PC-3 (cell line): ENCODE measurements around the gene RPL35. TPM values are rescaled to one million over a fixed set of nuclear protein-coding genes. Genes with fewer than 3 reads are reported as not detected.

Experiments used
- ATAC-seq: fragments of 200-7000 bp; cut with Tn5 transposase; 2 replicates; pipeline ENCODE4 v1.9.1; 2020; ENCODE audit warnings: mild to moderate bottlenecking, moderate library complexity
- BruUV-seq: library from RNA; stranded (reverse); fragments of 400-500 nt; replicated peaks from 2 replicates; lab custom pipeline; 2021; lab: Mats Ljungman, UMichigan
- CTCF ChIA-PET: fragments of 300-600 bp; sonication (Branson Sonifier 250); formaldehyde crosslinking; loops from one replicate; lab custom pipeline; 2022; ENCODE audit warnings: antibody characterized with exemption; lab: Charles Lee
- POLR2A ChIA-PET: fragments of 300-600 bp; sonication (Branson Sonifier 250); formaldehyde crosslinking; loops from one replicate; lab custom pipeline; 2022; ENCODE audit warnings: antibody characterized with exemption; ENCODE audit not compliant: unreplicated experiment; lab: Charles Lee
- DNase-seq: peaks from one replicate; pipeline ENCODE4 v3.0.0-alpha.2; 2015
- H2AFZ ChIP-seq: fragments of 300-600 bp; sonication (generic); 2 replicates; pipeline ENCODE4 v1.6.0; 2016; ENCODE audit warnings: antibody characterized with exemption, low read length
- H3F3A ChIP-seq: fragments of 300-600 bp; sonication (generic); one replicate; pipeline ENCODE4 v1.6.0; 2017; ENCODE audit warnings: antibody characterized with exemption, low read length, control low read depth, mild to moderate bottlenecking; ENCODE audit not compliant: unreplicated experiment
- H3K27ac ChIP-seq: fragments of 300-600 bp; sonication (generic); 2 replicates; pipeline ENCODE4 v1.5.1; 2016; ENCODE audit warnings: mild to moderate bottlenecking, low read length
- H3K27me3 ChIP-seq: fragments of 300-600 bp; sonication (generic); 2 replicates; pipeline ENCODE4 v1.6.1; 2016; ENCODE audit warnings: low read length, mixed read lengths
- H3K36me3 ChIP-seq: fragments of 300-600 bp; sonication (generic); 2 replicates; pipeline ENCODE4 v1.6.1; 2016; ENCODE audit warnings: low read depth, mixed run types, low read length, mixed read lengths
- H3K4me1 ChIP-seq: fragments of 300-600 bp; sonication (generic); 2 replicates; pipeline ENCODE4 v1.5.1; 2016; ENCODE audit warnings: low read length; ENCODE audit not compliant: insufficient read depth
- H3K4me2 ChIP-seq: fragments of 300-600 bp; sonication (generic); 2 replicates; pipeline ENCODE4 v1.6.0; 2016; ENCODE audit warnings: low read length
- H3K4me3 ChIP-seq: fragments of 300-600 bp; sonication (generic); 2 replicates; pipeline ENCODE4 v1.5.1; 2016; ENCODE audit warnings: mild to moderate bottlenecking, low read length, mixed read lengths
- H3K79me2 ChIP-seq: fragments of 300-600 bp; sonication (generic); 2 replicates; pipeline ENCODE4 v1.6.1; 2017; ENCODE audit warnings: low read length, mixed read lengths
- H3K9ac ChIP-seq: fragments of 300-600 bp; sonication (generic); 2 replicates; pipeline ENCODE4 v1.6.0; 2016; ENCODE audit warnings: mild to moderate bottlenecking, low read length
- H3K9me2 ChIP-seq: fragments of 300-600 bp; sonication (generic); replicated peaks from 2 replicates; pipeline ENCODE4 v1.6.1; 2016; ENCODE audit warnings: mixed run types, low read length, mixed read lengths
- H3K9me3 ChIP-seq: fragments of 300-600 bp; sonication (generic); 2 replicates; pipeline ENCODE4 v1.6.1; 2016; ENCODE audit warnings: low read length, mixed read lengths
- H4K20me1 ChIP-seq: fragments of 300-600 bp; sonication (generic); 2 replicates; pipeline ENCODE4 v1.6.1; 2016; ENCODE audit warnings: low read length, mixed read lengths
- EZH2 ChIP-seq: fragments of 300-600 bp; sonication (generic); IDR thresholded peaks from one replicate; pipeline ENCODE4 v1.6.1; 2017; ENCODE audit warnings: antibody characterized with exemption, mild to moderate bottlenecking, low read length; ENCODE audit not compliant: unreplicated experiment
- EZH2phosphoT487 ChIP-seq: fragments of 300-600 bp; sonication (generic); IDR thresholded peaks from 2 replicates; pipeline ENCODE4 v1.6.1; 2018; ENCODE audit warnings: mild to moderate bottlenecking, antibody characterized with exemption, low read length, borderline replicate concordance
- intact Hi-C: fragments of 100-400 bp; cut with micrococcal nuclease; formaldehyde crosslinking; loops from 2 replicates; pipeline ENCODE4 v1.9.0; 2023
- total RNA-seq: library from RNA; depleted of rRNA; stranded (reverse); fragments of >200 nt; gene quantifications from 2 replicates; pipeline ENCODE4 v1.2.3, GENCODE V29; 2014
- TF ChIP-seq, protein P1 (sequence below): fragments of 300-600 bp; sonication (generic); conservative IDR thresholded peaks from 2 replicates; pipeline ENCODE4 v1.5.1; 2017; ENCODE audit warnings: antibody characterized with exemption, low read depth, mild to moderate bottlenecking, low read length

RPL35 gene
- total RNA-seq, 1 experiment from 2014 or later, result 2,242 TPM

DNA sequence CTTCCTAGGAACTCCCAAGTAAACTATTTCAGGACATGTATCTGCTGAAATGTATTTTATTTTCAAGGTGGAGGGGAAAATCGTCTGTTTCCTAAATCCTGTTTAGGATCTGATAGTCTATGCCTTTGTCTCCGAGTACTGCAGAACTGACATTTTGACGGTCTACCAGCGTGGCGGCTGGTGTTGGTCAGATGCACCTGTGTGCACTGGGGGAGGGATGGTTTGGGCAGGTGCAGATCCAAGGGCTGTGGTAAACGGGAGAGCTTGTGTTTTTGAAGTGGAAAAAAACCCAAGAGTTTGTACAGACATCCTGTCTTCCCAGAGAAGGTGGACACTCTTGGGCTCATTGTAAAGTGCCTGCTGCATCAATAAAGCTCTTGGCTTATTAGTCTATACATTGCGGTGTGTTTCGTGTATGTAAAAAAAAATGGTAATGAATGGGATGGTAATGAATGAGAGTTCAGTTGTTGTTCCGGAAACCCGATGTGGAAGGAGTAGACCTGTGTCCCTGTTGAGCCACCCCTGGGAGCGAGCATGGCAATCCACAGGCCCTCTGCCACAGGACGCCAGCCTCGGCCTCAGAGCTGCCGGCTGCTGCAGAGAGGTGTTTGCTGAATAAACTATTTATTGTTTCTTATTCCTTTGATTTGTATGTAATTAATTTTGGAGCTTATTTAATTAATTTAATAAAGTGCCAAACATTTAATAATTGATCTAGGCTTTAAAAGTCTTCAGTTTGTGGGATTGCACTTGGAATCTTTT is 15.4 kb upstream of the RPL35 start:
- H4K20me1 ChIP-seq, result peaks cover 5% of the 10 kb centered on the region; the same call in 1 of the 2 replicates
- DNase-seq (no peak), ATAC-seq (no peak)
- POLR2A ChIA-PET, result interaction anchor here (0.6 kb wide), 1 partner anchor 249 kb away, joined by 4 read pairs; no protein-coding TSS in a partner anchor
- H3K9me2 ChIP-seq, result no peaks in the 10 kb centered on the region
- CTCF ChIA-PET, result interaction anchor here (0.6 kb wide), 1 partner anchor 368 kb away, joined by 4 read pairs; no protein-coding TSS in a partner anchor
- no peaks in the 10 kb centered on the region for H3F3A ChIP-seq
- H3K4me2 ChIP-seq, result no peak overlapping the region
- H3K9me3 ChIP-seq, result no peaks in the 10 kb centered on the region
- no peak for TF ChIP-seq EZH2phosphoT487
- TF ChIP-seq, protein P1, sequence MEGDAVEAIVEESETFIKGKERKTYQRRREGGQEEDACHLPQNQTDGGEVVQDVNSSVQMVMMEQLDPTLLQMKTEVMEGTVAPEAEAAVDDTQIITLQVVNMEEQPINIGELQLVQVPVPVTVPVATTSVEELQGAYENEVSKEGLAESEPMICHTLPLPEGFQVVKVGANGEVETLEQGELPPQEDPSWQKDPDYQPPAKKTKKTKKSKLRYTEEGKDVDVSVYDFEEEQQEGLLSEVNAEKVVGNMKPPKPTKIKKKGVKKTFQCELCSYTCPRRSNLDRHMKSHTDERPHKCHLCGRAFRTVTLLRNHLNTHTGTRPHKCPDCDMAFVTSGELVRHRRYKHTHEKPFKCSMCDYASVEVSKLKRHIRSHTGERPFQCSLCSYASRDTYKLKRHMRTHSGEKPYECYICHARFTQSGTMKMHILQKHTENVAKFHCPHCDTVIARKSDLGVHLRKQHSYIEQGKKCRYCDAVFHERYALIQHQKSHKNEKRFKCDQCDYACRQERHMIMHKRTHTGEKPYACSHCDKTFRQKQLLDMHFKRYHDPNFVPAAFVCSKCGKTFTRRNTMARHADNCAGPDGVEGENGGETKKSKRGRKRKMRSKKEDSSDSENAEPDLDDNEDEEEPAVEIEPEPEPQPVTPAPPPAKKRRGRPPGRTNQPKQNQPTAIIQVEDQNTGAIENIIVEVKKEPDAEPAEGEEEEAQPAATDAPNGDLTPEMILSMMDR, result no peak
- TF ChIP-seq EZH2, result no peak
- intact Hi-C loops, result no loop called here
- no peak overlapping the region for H3K27ac ChIP-seq
- no peak overlapping the region for H3K9ac ChIP-seq
- no peak overlapping the region for H3K4me3 ChIP-seq
- BruUV-seq, result TSS peak; percentile 27
- no peaks in the 10 kb centered on the region for H3K4me1 ChIP-seq
- H3K36me3 ChIP-seq, result peaks cover 18% of the 10 kb centered on the region
- H2AFZ ChIP-seq, result no peak overlapping the region
- H3K79me2 ChIP-seq, result peaks cover 29% of the 10 kb centered on the region
- no peaks in the 10 kb centered on the region for H3K27me3 ChIP-seq

DNA sequence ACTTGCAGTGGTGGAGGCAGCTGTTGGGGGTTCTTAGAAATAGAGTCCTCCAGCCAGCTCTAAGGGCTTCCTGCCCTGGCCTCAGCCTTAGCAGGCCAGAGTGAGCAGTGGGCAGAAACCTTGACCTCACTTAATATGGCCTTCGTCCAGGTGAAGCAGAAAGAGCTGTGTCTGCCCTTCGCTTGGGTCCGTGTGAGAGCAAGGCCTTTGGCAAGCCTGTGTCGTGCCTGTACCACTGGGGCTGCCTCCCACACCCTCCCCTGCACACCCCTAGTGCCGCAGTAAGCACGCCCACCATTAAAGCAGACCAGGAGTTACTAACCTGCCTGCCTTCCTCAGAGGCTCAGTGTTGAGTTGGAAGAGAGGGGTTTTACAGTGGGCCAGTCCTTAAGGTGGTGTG is 13.7 kb upstream of the RPL35 start:
- Histone ChIP-seq H3K4me2 (no peak overlapping the region), H3K36me3 (peaks cover 23% of the 10 kb centered on the region), H3K9ac (no peak overlapping the region), H2AFZ (no peak overlapping the region), H3K27ac (no peak overlapping the region), H3K4me1 (peaks cover 13% of the 10 kb centered on the region), H3K27me3 (no peaks in the 10 kb centered on the region), H3K4me3 (no peak overlapping the region), H4K20me1 (peaks cover 20% of the 10 kb centered on the region), H3K9me2 (no peaks in the 10 kb centered on the region), H3F3A (no peaks in the 10 kb centered on the region), H3K79me2 (peaks cover 46% of the 10 kb centered on the region), H3K9me3 (no peaks in the 10 kb centered on the region)
- no TSS peak for BruUV-seq
- ATAC-seq (no peak), DNase-seq (no peak)
- ChIA-PET POLR2A (no interaction called here), CTCF (no interaction called here)
- intact Hi-C loops, result no loop called here
- TF ChIP-seq EZH2 (no peak), EZH2phosphoT487 (no peak)
- TF ChIP-seq, protein P1, result no peak

DNA sequence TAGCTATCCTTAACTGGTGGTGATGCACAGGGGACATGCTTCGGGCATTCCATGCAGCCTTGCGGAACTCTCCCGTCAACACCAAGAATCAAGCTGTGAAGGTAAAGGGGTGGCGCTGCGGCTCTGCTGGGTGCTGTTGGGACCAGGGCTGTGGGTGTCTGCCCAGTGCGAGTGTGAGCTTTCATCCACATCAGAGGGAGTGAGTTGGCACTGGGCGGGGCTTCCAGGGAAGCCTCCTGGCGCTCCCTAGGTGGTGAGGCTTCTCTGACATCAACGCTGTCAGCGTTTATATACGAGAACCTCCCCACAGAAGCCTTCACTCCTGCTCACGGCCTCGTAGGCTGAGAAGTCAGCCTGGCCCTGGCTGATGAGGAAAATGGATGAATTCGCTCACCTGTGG is 11.9 kb upstream of the RPL35 start:
- peaks cover 64% of the 10 kb centered on the region for H3K79me2 ChIP-seq
- no peak overlapping the region for H3K4me2 ChIP-seq
- H3K9ac ChIP-seq, result no peak overlapping the region
- H3K27me3 ChIP-seq, result no peaks in the 10 kb centered on the region
- no peak overlapping the region for H2AFZ ChIP-seq
- peaks cover 16% of the 10 kb centered on the region for H3K4me1 ChIP-seq
- no peak for ATAC-seq
- intact Hi-C loops, result no loop called here
- H3K36me3 ChIP-seq, result peaks cover 23% of the 10 kb centered on the region
- BruUV-seq, result no TSS peak
- H3K27ac ChIP-seq, result no peak overlapping the region
- TF ChIP-seq, protein P1, result no peak
- TF ChIP-seq EZH2phosphoT487 (no peak), EZH2 (no peak)
- POLR2A ChIA-PET, result no interaction called here
- H3K9me2 ChIP-seq, result no peaks in the 10 kb centered on the region
- no peaks in the 10 kb centered on the region for H3F3A ChIP-seq
- H3K9me3 ChIP-seq, result no peaks in the 10 kb centered on the region
- CTCF ChIA-PET, result no interaction called here
- H3K4me3 ChIP-seq, result no peak overlapping the region
- DNase-seq, result no peak
- H4K20me1 ChIP-seq, result peaks cover 23% of the 10 kb centered on the region
